T-helper 22 cell (primary cell): ENCODE measurements around the gene ZW10.

Experiments used
- DNase-seq: peaks from one replicate; pipeline ENCODE4 v3.0.0-alpha.2; 2020; ENCODE audit warnings: low read depth

The ZW10 gene

GRCh38 chr11:113697756-113698407 is 75.6 kb downstream of the ZW10 start:
- DNase-seq: no peak

- DNase-seq: no peak
These were observed 76.4 kb downstream of the ZW10 start for GRCh38 chr11:113697111-113697510.

DNA sequence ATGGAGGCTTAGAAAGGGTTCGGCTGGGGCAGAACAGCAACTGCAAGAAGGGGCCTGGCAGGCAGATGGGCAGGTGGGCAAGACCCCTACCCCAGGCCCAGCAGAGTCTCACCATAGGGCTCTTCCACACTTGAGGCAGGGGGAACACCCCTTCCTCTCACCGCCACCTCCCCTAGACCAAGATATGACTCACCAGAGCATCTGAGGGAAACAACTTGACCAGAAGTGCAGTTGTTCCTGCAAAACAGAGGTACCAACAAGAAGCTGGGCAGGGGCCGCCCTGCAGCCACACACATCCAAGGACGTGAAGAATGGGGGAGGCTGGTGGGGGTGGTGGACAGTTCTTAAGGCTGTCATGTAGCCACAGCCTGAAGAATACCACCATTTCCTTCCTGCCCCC is 78.3 kb downstream of the ZW10 start:
- DNase-seq: no peak

DNA sequence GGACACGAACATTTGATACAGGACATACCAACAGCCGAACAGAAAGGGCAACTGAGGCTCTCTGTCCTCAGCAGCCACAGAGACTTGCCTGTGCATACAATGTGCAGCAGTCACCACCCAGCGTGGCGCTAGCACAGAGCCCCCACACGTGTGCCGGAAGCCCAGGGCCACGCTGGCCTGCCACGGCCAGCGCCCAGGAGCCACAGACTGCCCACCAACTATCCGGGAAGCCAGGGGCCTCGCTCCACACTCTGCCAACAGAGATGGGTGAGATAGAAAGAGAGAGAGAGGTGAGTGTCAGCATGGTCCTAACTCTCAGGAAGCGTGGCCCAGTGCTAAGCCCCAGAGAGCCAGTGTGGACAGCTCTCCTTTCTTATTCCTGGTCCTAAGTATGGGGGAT is 79.1 kb downstream of the ZW10 start:
- no peak for DNase-seq

- no peak for DNase-seq
These were observed 80.5 kb downstream of the ZW10 start for GRCh38 chr11:113693030-113693429.

- no peak for DNase-seq
These were observed 82.6 kb downstream of the ZW10 start for GRCh38 chr11:113690619-113691569.

- no peak for DNase-seq
These were observed 83.5 kb downstream of the ZW10 start for GRCh38 chr11:113689768-113690618.

- no peak for DNase-seq
These were observed 87.7 kb downstream of the ZW10 start for GRCh38 chr11:113685654-113686359.

GRCh38 chr11:113684496-113684895 is 89.0 kb downstream of the ZW10 start:
- no peak for DNase-seq

- no peak for DNase-seq
These were observed 89.9 kb downstream of the ZW10 start for GRCh38 chr11:113683481-113684046.
